A549 (cell line): ENCODE data around the gene TSPAN15. TPM values are rescaled to one million over a fixed set of nuclear protein-coding genes. Genes with fewer than 3 reads are reported as not detected.

Source experiments
- ATAC-seq, 2 experiments: fragments of 200-7000 bp in 1 of 2; fragments of >200 bp in 1 of 2; cut with Nextera tagmentation in 1 of 2; cut with Tn5 transposase in 1 of 2; 3 replicates each; pipeline versions ENCODE4 v1.8.0 to v1.9.1; 2018 to 2020; ENCODE audit warnings: mild to moderate bottlenecking in 1 of 2, moderate library complexity in 1 of 2
- CTCF ChIA-PET: fragments of 300-600 bp; sonication (Branson Sonifier 250); formaldehyde crosslinking; extraction: SDS; loops from one replicate; lab custom pipeline; 2021; ENCODE audit warnings: antibody characterized with exemption, inconsistent platforms; lab: Yijun Ruan, JAX
- POLR2A ChIA-PET: fragments of 350-600 bp; formaldehyde crosslinking; extraction: SDS; loops from one replicate; lab custom pipeline; 2021; ENCODE audit warnings: antibody characterized with exemption, inconsistent platforms; lab: Yijun Ruan, JAX
- DNase-seq, 2 experiments: peaks; one replicate each; pipeline versions ENCODE4 v3.0.0 to v3.0.0-alpha.2; 2011 to 2016; ENCODE audit warnings: low read depth in 1 of 2, low spot score in 1 of 2
- FAIRE-seq: peaks from 2 replicates; lab custom pipeline; 2011; peaks lifted over from hg19 to GRCh38; lab: Jason Lieb, UNC
- H3K27ac ChIP-seq, 2 experiments: fragments of >200 bp; sonication (Bioruptor Twin); formaldehyde crosslinking; 3 replicates each; pipeline ENCODE4 v1.5.1; 2016 to 2017
- H3K4me1 ChIP-seq: fragments of >200 bp; sonication (Bioruptor Twin); formaldehyde crosslinking; 3 replicates; pipeline ENCODE4 v1.6.1; 2016
- H3K4me2 ChIP-seq: fragments of >200 bp; sonication (Bioruptor Twin); formaldehyde crosslinking; 3 replicates; pipeline ENCODE4 v1.6.1; 2016
- H3K4me3 ChIP-seq: fragments of >200 bp; sonication (Bioruptor Twin); formaldehyde crosslinking; 3 replicates; pipeline ENCODE4 v1.5.1; 2016
- H3K9me3 ChIP-seq: fragments of >200 bp; sonication (Bioruptor Twin); formaldehyde crosslinking; 3 replicates; pipeline ENCODE4 v1.6.1; 2016
- CBX8 ChIP-seq: fragments of 200-600 bp; sonication (generic); IDR thresholded peaks from 2 replicates; pipeline ENCODE4 v1.6.1; 2016
- CHD2 ChIP-seq: fragments of 150-350 bp; IDR thresholded peaks from 2 replicates; pipeline ENCODE4 v1.6.1; 2014; ENCODE audit warnings: low read length; ENCODE audit not compliant: partially characterized antibody
- CHD4 ChIP-seq: fragments of 200-600 bp; sonication (generic); IDR thresholded peaks from 2 replicates; pipeline ENCODE4 v1.6.1; 2016; ENCODE audit warnings: antibody characterized with exemption, mild to moderate bottlenecking, borderline replicate concordance
- E2F6 ChIP-seq: IDR thresholded peaks from 2 replicates; pipeline ENCODE4 v1.6.1; 2012; ENCODE audit warnings: low read depth, borderline replicate concordance
- ELK1 ChIP-seq: fragments of 150-350 bp; IDR thresholded peaks from 2 replicates; pipeline ENCODE4 v1.6.1; 2014; ENCODE audit warnings: low read depth, mild to moderate bottlenecking, low read length
- ESRRA ChIP-seq: fragments of 150-350 bp; IDR thresholded peaks from 2 replicates; pipeline ENCODE4 v1.6.1; 2014; ENCODE audit warnings: mild to moderate bottlenecking, low read length, borderline replicate concordance
- FOSB ChIP-seq: fragments of 250-450 bp; sonication (Bioruptor Pico); IDR thresholded peaks from 2 replicates; pipeline ENCODE4 v1.5.0; 2020; ENCODE audit warnings: mild to moderate bottlenecking, moderate library complexity
- HDAC2 ChIP-seq: fragments of 200-600 bp; sonication (generic); IDR thresholded peaks from 2 replicates; pipeline ENCODE4 v1.6.1; 2016
- HEYL ChIP-seq: fragments of 250-450 bp; sonication (Bioruptor Pico); IDR thresholded peaks from 2 replicates; pipeline ENCODE4 v1.8.0; 2021; ENCODE audit warnings: mild to moderate bottlenecking, moderate library complexity
- HMGXB4 ChIP-seq: fragments of 250-450 bp; sonication (Bioruptor Pico); IDR thresholded peaks from 2 replicates; pipeline ENCODE4 v1.5.0; 2021; ENCODE audit warnings: mild to moderate bottlenecking, moderate library complexity, borderline replicate concordance
- HOXB5 ChIP-seq: fragments of 250-450 bp; sonication (Bioruptor Pico); IDR thresholded peaks from 2 replicates; pipeline ENCODE4 v1.5.0; 2020; ENCODE audit warnings: mild to moderate bottlenecking, moderate library complexity
- KDM1A ChIP-seq: fragments of 200-600 bp; sonication (generic); IDR thresholded peaks from 2 replicates; pipeline ENCODE4 v1.6.1; 2016; ENCODE audit warnings: low read depth, mild to moderate bottlenecking
- KDM5A ChIP-seq: fragments of 200-600 bp; sonication (generic); IDR thresholded peaks from 2 replicates; pipeline ENCODE4 v1.6.1; 2016; ENCODE audit warnings: antibody characterized with exemption, mild to moderate bottlenecking
- MAX ChIP-seq: IDR thresholded peaks from 2 replicates; pipeline ENCODE4 v1.6.1; 2012
- NPAS2 ChIP-seq: fragments of 250-450 bp; sonication (Bioruptor Pico); IDR thresholded peaks from 2 replicates; pipeline ENCODE4 v1.8.0; 2022; ENCODE audit warnings: mild to moderate bottlenecking, moderate library complexity, borderline replicate concordance
- NR3C1 ChIP-seq: fragments of >200 bp; sonication (Bioruptor Twin); formaldehyde crosslinking; IDR thresholded peaks from 3 replicates; pipeline ENCODE4 v1.6.1; 2017
- PHF8 ChIP-seq: fragments of 200-600 bp; sonication (generic); IDR thresholded peaks from 2 replicates; pipeline ENCODE4 v1.6.1; 2016; ENCODE audit warnings: low read depth, mild to moderate bottlenecking, antibody characterized with exemption, moderate library complexity, borderline replicate concordance
- POLR2A ChIP-seq: IDR thresholded peaks from 2 replicates; pipeline ENCODE4 v1.6.1; 2012; ENCODE audit warnings: mild to moderate bottlenecking, low read length
- RAD21 ChIP-seq, 2 experiments: fragments of >200 bp in 1 of 2; sonication (Bioruptor Twin) in 1 of 2; formaldehyde crosslinking in 1 of 2; IDR thresholded peaks in 1 of 2; conservative IDR thresholded peaks in 1 of 2; 2 replicates in 1 of 2; 3 replicates in 1 of 2; pipeline ENCODE4 v1.6.1; 2012 to 2018; ENCODE audit warnings: inconsistent platforms in 1 of 2
- RARB ChIP-seq: fragments of 250-450 bp; sonication (Bioruptor Pico); IDR thresholded peaks from 2 replicates; pipeline ENCODE4 v1.8.0; 2021; ENCODE audit warnings: mild to moderate bottlenecking, moderate library complexity
- REST ChIP-seq: fragments of 200-600 bp; sonication (generic); IDR thresholded peaks from 2 replicates; pipeline ENCODE4 v1.6.1; 2016; ENCODE audit warnings: antibody characterized with exemption, mild to moderate bottlenecking, moderate library complexity
- USF2 ChIP-seq: fragments of 450-650 bp; IDR thresholded peaks from 2 replicates; pipeline ENCODE4 v1.6.1; 2014; ENCODE audit warnings: antibody characterized with exemption
- WGBS: methylation state at CpG from one replicate; pipeline ENCODE4 v1.1.6; 2017; ENCODE audit errors: missing lambda C conversion rate; 5-methylcytosine and 5-hydroxymethylcytosine counted together
- polyA plus RNA-seq, 4 experiments: library from polyadenylated mRNA; depleted of rRNA in 3 of 4; stranded (reverse); fragments of >200 nt; fragmentation: RNase III in 1 of 4; extraction: RNeasy Plus Mini Kit Qiagen cat#74134 plus additional on column Dnase treatment in 1 of 4; gene quantifications; 2 replicates in 3 of 4; 3 replicates in 1 of 4; pipeline ENCODE4 v1.2.3, GENCODE V29; 2011 to 2017

Gene TSPAN15
- polyA plus RNA-seq, 2 of the 4 experiments (the other 2 are of a cell fraction) = 49.3 to 89.6 TPM

GRCh38 chr10:69409176-69409495, 42.1 kb upstream of the TSPAN15 start:
- FAIRE-seq = no peak
- no peak for DNase-seq
- peak overlapping the region; percentile 28 for H3K4me3 ChIP-seq
- peaks cover 14% of the 10 kb centered on the region for H3K4me1 ChIP-seq
- ChIA-PET POLR2A (interaction anchor here (0.8 to 1.7 kb wide), 7 partner anchors 18 to 228 kb away, joined by 3 to 8 read pairs (median 4); no protein-coding TSS in a partner anchor), CTCF (interaction anchor here (1.0 to 21.3 kb wide), 15 partner anchors 13 to 255 kb away, joined by 3 to 424 read pairs (median 11); no protein-coding TSS in a partner anchor)
- H3K27ac ChIP-seq = peak overlapping the region; percentile 85 to 92
- peak overlapping the region; percentile 85 for H3K4me2 ChIP-seq
- TF ChIP-seq PHF8 = peak; percentile 55; the same call in 1 of the 2 replicates
- TF ChIP-seq USF2 = peak; percentile 55
- peak; percentile 57; the same call in 1 of the 2 replicates for TF ChIP-seq NPAS2 (CRISPR knock-in tag)
- TF ChIP-seq KDM5A = no peak
- TF ChIP-seq KDM1A = no peak
- WGBS = 32% methylated on average over 7 of the region's 7 CpGs
- no peak; a peak in 1 of 6 replicates for ATAC-seq
- no peaks in the 10 kb centered on the region for H3K9me3 ChIP-seq

- ChIA-PET CTCF (interaction anchor here (1.1 to 2.1 kb wide), 6 partner anchors 10 to 227 kb away, joined by 3 to 12 read pairs (median 4); no protein-coding TSS in a partner anchor), POLR2A (no interaction called here)
- Histone ChIP-seq H3K27ac (no peak overlapping the region), H3K4me2 (no peak overlapping the region), H3K9me3 (no peaks in the 10 kb centered on the region), H3K4me1 (peaks cover 14% of the 10 kb centered on the region), H3K4me3 (no peak overlapping the region)
- no peak for FAIRE-seq
- 76% methylated on average over 6 of the region's 6 CpGs for WGBS
- TF ChIP-seq REST (no peak), NR3C1 (no peak), CHD2 (no peak), HEYL (CRISPR knock-in tag) (no peak), ELK1 (no peak)
- DNase-seq = no peak
- ATAC-seq = no peak
Measured at GRCh38 chr10:69409968-69410367, 41.3 kb upstream of the TSPAN15 start.

- Histone ChIP-seq H3K4me1 (peaks cover 14% of the 10 kb centered on the region), H3K9me3 (no peaks in the 10 kb centered on the region), H3K4me2 (no peak overlapping the region), H3K27ac (no peak overlapping the region), H3K4me3 (no peak overlapping the region)
- ATAC-seq = no peak
- no peak for TF ChIP-seq HOXB5 (CRISPR knock-in tag)
- no peak for DNase-seq
- 88% methylated on average over 10 of the region's 10 CpGs for WGBS
- POLR2A ChIA-PET = no interaction called here
- CTCF ChIA-PET = interaction anchor here (1.1 to 2.1 kb wide), 10 partner anchors 9 to 504 kb away, joined by 3 to 12 read pairs (median 4); no protein-coding TSS in a partner anchor
- FAIRE-seq = no peak
Measured at GRCh38 chr10:69410487-69410886, 40.8 kb upstream of the TSPAN15 start.

- no peak for FAIRE-seq
- WGBS = 63% methylated on average over 4 of the region's 4 CpGs
- CTCF ChIA-PET = interaction anchor here (0.8 to 2.1 kb wide), 11 partner anchors 8 to 503 kb away, joined by 3 to 12 read pairs (median 5); no protein-coding TSS in a partner anchor
- DNase-seq = no peak
- Histone ChIP-seq H3K9me3 (no peaks in the 10 kb centered on the region), H3K4me3 (no peak overlapping the region), H3K4me1 (peaks cover 14% of the 10 kb centered on the region), H3K4me2 (no peak overlapping the region), H3K27ac (no peak overlapping the region)
- POLR2A ChIA-PET = no interaction called here
- no peak for ATAC-seq
- TF ChIP-seq ESRRA (no peak), POLR2A (no peak), CHD2 (no peak), HDAC2 (no peak), CHD4 (no peak), E2F6 (no peak), FOSB (CRISPR knock-in tag) (no peak), RARB (CRISPR knock-in tag) (no peak), RAD21 (conservative IDR thresholded peaks at IDR 0.05 in 1 of 2, IDR thresholded peaks at IDR 0.05 in 1 of 2) (no peak), HMGXB4 (CRISPR knock-in tag) (no peak), MAX (no peak), CBX8 (no peak)
Measured at GRCh38 chr10:69411476-69411875, 39.8 kb upstream of the TSPAN15 start.
